Suppressor macrophage treated with lipopolysaccharide for 1 hour (primary cell): ENCODE results near the gene C4BPA.

ENCODE experiments used
- DNase-seq, 3 donors: peaks; one replicate each; pipeline ENCODE4 v3.0.0-alpha.2; 2020 to 2022

The C4BPA gene

DNA sequence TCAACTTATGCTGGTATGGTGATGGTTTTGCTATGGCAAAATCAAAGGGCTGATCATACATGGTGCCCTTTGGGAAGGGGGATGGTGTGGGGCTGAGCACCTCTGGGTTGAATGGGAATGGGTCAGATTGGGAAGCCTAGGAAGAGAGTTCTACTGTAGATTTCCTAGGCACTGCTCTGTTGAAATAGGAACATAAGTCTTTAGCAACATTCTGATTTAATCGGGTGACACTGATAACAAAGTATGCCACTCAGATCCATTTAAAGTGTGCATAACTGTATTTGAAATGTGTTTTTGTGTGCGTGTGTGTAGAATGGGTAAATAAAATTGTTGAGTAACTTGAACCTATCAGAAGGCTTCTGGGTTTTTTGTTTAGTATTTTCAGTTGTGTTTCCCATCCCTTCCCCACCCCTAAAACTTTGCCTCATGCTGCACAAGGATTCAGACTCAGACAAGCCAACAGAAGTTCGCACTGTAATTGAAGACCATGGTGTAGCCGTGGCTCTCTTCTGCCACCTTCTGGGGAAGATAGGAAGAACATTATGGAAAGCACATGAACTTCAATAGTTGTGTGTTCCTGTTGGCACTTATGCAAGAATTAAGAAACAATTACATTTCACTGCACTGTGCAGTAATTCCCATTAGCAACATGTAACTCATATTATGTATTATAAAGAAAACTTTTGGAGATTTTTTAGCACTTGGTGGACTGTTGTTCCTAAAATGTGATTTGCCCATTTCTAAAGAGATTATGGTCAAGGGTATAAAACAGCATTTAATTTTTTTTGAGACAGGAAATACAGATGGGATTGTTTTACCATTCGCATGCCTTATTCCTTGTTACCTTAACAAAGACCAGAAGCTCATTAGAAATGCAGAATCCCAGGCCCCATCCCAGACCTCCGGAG, 26.3 kb upstream of the C4BPA start:
- peak; percentile 77 to 88 (median 81) for DNase-seq

DNA sequence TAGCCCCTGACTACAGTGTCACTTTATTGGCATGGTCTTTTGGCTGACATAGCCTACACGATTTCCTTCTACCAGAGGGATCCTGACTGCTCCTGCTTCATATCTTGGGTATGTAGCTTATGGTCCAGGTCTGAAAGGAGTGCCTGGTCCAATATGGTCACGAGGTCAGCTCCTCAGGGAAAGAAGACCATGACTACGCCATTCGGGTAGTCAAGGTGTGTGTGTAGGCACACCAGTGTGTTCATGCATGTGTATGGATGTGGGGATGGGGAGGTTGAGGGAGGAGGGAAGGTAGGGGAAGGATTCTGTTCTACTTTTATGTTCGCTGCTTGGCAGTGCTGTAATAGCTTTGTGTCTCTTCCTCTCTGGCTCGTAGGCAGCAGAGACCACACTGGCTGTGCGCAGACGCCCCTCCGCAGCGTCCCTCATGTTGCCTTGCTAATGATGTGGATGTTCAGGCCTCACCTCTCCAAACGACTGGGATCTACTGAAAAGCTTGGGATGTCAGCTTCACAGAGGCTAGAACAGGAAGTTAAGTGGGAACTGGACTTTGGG, 25.4 kb upstream of the C4BPA start:
- DNase-seq = no peak

DNA sequence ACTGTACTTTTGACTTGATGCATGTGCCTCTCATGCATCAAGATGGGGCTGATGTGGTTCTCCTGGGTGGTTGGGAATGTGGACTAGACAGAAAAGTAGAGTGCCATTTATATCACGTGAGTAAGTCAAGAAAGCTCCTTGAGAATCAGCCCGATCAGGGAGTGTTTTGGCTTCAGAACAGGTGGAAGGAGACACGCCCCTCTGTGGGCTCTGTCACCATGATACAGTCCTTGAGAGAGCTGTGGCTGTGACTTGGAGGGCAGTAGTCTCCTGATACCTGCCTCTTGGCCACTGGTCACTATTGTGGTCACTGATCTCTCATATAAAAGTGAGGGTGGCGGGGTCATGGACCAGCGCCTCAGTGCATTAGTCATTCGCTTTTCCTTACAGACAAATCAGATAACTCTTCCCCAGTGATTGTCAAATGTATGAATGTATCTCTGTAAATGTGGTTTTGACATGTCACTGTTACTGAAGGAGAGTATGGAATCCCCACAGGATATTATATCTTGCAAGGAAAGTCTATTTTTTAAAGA, 24.3 kb upstream of the C4BPA start:
- no peak for DNase-seq

DNA sequence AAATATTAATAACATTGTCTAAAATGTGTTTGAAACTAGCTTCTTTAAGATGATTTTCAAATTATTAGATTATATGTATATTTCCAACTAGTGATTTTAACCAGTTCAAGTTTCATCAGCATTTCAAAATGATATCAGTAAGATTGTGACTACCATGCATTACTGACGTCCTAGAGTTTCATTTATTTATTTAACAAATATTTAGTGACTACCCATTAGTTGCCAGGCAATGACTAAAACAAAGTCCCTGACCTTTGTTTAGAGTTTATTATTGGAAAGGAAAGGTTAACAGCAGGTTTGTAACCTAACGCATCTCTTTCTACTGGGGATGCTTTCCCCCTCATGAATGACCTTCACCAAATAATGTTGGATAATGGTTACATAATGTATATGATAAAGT, 22.9 kb upstream of the C4BPA start:
- DNase-seq = no peak

DNA sequence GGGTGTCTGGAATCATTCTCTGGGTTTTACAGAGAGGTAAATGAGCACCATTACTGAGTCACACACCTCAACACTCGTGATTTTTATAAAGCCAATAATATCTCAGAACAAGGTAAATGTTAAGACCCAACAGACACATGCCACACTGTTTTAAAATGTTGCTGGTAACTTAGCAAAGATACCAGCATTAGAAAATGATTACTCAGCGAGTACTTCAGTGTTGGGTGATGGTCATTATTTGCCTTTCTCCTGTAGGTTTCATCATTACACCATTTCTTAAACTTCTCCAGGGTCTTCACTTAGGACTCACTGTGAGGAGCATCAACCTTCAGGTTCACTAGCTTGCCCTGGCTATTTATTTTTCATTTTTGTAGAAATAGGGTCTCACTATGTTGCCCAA, 22.2 kb upstream of the C4BPA start:
- DNase-seq = no peak

DNA sequence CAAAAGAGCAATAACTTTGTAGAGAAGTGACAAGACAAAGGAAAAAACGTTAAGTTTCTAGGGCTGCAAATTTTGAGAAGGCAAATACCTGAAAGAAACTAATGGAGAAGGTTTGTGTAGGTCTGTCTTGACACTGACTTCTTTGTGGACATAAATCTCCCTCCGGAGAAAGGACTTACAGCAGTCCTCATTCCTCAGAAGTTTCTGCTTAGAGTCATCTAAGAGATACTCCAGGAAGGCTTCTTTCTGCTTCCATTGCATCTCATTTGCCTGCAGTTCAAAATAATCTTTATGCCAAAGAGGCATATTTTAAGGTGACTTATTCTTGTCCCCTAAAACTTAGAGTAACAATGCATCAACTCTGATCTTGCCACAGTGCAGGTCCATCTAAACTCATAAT, 19.8 kb upstream of the C4BPA start:
- DNase-seq = no peak

DNA sequence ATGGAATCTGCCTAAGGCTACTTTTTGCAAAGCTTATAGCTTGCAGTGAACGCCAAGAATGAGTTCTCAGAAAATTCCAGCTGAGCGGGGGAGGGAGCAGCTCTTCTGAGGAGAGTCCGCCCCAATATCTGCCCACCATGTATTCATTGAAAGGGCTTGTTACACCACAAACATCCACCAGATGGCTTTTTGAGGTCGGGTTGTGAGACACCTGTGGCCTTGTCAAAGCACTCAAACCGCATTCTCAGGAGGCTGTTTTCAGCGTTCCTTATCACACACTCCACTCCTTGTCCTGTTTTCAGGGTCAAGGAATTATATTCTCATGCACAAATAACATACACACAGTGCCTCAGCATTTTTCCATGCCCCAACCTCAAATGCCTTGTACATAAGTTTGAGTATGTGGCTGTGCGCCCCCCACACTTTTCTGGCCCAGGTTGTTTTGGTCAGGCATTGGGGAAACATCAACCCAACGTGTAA, 19.3 kb upstream of the C4BPA start:
- peak; percentile 67 to 81 (median 79) for DNase-seq

DNA sequence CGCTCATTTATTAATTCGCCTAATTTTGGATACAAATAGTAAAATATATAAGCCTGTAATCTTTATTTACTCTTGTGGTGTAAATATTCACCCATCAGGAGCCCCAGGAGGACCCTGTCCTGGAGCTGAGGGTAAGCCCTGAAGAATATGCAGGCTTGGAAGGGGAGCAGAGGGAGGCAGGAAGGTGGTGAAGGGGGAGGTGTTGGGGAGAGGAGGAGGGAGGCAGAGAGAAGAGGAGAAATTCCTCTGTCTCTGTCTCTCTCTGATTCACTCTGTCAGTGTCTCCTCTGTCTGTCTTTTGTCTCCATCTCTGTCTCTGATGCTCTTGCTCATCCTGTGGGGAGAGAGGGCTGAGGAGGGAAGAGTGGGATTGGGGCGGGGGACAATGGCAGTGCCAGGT, 18.1 kb upstream of the C4BPA start:
- no peak for DNase-seq

DNA sequence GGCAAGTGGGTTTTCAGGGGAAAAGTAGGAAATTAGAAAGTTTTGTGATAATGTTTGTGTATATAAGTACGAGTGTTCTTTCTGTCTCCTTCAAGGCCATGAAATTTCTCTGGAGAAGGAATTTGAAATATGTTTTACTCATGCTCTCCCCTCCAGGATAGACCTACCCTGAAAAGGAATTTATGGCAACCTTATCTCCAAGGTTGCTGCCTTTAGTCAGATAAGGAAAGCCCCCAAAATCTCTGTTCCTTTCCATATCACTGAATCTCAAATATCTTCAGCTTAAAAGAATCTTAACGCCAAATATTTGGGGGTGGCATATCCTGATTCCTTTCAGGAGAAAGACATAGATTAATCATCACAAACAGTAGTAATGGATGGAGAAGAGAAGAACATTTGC, 15.9 kb upstream of the C4BPA start:
- no peak for DNase-seq

DNA sequence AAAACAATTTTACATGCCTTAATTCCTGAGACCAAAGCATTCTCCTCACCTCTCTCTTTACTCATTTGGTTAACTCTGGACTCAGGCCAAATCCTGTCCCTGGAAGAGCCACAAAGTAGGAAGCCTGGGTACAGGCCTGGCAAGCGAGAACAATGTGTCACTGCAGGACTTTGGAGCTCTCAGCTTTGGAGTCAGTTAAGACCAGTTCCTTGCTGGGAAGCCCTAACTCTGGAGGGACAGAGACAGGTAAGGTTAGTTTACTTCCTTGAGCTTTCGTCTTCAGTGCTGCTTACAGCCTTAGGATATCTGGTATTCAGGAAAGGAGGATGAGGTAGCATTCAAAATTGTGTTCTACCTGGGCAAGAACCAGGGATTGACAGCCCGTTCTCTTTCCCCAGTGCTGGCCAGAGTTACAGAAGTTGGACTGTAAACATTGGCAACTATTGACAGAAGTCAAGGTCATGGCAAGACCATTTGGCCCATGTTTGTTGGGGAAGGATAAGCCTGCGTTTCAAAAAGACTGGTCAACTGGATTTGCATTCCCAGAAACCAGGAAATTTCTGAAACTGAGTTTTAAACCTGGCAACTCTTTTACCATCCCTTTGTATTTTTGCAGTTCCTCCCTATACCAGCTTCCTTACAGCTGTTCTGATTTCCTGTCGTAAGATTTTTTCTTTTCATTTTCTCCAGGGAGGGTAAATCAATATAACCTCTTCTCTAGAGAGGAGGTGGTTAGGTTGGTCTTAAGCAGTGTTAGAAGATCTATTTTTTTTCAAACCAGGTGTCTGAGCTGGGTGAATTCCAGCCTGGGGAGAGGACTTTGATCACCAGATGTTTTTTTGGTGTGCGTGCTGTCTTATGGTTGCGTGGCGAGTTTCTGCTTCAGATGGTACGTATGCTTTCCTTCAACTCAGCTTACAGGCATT, 15.1 kb upstream of the C4BPA start, which contains the start of gene C4BPB:
Gene C4BPB, plus strand, starts transcription at position 160 of the 926 bp plus-strand sequence. Its CDS starts 672 bp downstream, at position 832.
- DNase-seq = no peak

DNA sequence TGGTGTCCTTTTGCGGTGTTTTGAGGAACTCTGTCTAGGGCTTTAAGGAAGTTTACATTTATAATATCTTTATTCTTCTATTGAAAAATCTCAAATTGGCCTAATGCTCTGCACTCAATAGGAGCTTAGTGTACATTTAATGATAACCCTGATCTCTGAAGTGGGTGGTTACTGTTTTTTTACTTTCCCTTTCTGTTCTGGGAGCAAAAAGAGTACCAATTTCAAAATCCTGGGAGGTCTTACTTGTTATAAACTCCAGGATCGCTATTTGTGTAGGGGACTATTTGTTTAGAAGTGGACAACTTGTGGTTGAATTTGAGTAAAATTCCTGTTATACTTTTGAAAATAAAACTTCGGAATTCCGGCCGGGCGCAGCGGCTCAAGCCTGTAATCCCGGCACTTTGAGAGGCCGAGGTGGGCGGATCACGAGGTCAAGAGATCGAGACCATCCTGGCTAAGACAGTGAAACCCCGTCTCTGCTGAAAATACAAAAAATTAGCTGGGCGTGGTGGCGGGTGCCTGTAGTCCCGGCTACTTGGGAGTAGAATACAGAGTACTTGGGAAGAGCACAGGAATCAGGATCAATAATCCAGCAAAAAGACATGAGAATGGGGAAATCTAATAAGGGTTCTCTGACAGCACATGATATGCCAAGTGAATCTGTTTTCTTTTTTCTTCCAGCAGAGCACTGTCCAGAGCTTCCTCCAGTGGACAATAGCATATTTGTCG, 14.2 kb upstream of the C4BPA start:
- DNase-seq = peak in 2 of 3 donors; percentile 6 to 17

DNA sequence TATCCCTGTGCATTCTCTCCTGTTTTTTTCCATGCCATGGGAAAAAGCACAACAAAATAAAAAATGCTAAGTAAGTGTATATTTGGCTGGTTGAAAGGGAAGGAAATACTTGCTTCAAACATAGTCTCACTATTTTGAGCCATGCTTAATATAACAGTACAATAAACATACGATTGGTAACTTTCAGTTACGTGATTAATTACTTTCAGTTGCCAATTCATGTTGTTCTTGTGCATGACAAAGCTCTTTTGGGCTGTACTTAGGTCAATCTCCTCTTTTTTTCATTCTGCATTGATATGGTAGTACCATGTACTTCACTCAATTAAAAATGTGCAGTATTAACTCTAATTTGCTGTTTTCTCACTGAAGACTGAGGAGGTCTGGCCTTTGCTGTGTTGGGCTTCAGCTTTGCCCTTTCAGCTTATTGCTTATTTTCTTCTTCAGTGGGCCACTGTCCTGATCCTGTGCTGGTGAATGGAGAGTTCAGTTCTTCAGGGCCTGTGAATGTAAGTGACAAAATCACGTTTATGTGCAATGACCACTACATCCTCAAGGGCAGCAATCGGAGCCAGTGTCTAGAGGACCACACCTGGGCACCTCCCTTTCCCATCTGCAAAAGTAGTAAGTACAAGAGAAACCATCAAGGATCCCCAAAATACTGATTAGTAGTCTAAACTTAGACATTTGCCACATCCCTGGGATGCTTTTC, 12.7 kb upstream of the C4BPA start:
- DNase-seq = no peak

DNA sequence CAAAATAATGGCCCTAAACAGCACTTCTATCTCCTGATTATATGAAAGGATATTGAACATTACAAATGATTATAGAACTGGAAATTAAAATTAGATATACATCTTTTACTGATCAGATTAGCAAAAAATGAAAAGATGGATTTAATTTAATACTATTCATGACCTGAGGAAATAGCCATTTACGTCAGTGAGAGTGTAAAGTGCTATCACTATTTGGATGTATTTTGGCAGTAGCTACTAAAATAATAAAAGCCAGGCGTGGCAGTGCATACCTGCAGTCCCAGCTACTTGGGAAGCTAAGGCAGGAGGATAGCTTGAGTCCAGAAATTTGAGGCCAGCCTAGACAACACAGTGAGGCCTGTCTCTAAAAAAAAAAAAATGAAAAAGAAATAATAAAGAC, 10.1 kb upstream of the C4BPA start:
- DNase-seq = no peak

DNA sequence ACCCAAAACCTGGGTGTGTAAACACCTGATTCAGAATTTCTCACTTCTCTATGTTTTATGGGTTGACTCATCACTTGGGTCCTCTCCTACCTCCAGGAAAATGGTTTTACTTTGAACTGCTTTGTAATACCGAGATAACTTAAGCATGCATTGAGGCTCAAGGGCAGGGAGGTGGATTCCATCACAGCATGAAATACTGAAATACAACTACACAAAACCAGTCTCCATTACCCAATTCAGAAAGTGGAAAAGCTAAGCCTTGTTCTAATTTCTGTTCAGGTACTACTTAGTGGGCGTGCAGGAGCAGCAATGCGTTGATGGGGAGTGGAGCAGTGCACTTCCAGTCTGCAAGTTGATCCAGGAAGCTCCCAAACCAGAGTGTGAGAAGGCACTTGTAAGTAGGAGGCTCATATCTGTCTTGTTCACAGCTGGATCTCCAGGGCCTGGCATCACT, 6.1 kb upstream of the C4BPA start:
- DNase-seq = no peak

DNA sequence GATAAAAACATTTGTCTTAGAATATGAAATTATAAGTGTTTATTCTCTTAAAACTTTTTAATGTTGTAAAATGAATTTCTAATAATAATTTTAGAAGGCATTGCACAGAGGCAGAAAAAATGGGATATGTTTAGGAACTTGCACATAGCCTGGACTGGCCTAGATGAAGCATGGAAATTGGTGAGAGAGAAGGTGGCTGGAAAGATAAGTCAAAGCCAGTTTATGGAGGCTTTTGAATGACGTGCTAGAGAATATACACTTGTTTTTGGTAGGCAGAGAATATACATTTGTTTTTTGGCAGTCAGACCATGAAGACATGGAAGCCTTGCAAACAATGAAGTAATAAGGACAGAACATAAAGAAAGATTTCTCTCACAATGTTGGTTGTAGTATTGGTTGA, 2.3 kb upstream of the C4BPA start:
- no peak for DNase-seq

DNA sequence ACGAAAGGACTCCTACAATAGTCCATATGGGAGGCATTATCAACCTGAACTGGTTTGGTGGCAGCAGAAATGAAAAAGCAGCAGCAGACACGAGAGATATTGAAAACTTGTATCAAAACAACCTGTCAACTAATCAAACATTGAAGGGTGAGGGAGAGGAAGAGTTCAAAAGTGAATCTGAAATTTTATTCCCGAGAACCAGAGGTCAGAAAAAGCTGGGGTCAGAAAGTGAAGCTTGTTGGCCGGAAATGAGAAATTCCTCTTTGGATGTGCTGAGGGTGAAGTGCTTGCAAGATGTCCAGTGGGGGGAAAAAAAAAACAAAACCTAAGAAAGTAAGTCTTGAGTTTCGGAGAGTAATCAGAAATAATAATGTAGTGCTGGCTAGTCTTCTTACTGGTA, 1.9 kb upstream of the C4BPA start:
- no peak for DNase-seq

DNA sequence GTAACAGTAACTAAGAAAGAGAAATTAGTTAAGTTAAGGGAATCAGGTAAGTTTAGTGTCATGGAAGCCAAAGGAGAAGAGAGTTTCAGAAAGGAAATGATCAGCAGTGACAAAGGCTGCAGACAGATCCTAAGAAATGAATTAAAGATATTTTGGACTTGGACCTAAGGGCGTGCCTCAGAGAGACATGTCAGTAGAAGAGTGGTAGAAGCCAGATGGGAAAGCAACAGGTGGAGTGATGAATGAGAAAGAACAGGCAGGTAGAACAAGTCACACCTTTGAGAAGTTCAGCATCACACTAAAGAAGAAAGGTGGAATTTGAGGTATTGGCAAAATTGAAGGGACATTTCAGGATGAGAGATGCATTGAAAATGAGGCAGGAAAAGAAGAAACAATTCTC, 1.4 kb upstream of the C4BPA start:
- no peak for DNase-seq

DNA sequence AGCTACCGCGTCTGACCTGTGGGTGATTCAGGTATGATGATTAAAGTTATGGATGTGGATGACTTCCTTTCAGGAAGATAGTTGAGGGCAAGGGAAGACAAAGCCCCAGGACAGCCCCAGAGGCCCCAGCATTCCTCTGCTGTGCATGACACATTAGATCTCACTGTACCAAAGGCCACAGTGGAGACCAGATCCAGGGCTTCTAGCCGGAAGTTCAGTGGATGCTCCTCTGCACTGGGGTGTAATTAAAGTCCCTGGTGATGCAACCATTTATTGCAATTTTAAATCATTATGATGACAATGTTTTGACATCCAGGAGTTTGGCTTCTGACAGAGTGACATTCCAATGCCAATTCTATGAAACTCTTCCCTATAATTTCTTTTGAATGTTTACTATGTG, 5.0 kb downstream of the C4BPA start:
- no peak for DNase-seq

DNA sequence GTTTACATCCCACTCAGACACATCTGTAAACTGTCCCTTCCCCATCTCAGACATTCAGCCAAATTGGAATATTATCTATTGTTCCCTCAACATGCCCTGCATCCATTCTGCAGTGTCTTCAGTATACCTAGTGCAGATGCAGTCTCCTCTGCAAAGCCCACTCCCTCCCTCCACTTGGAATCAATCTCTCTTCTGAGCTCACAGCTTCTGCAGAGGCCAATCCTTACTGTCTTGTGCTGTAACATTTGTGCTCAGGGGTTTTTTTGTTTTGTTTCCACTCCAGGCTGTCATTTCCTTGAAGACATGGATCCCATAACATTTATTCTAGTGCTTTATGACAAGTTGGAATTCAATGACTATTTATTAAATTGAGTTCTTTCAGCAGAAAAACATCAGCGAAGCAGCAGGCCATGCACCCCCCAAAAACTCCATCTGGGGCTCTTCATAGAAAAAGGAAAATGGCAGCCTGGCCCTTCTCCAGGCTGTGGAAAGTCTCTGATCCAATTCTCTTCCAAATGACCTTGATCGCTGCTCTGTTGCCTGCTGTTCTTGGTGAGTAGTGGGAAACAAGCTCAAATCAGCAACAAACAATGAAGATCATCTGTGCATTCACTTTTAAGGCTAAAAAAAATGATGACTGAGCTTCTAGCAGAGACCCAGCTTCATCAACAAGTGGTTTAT, 8.7 kb downstream of the C4BPA start:
- DNase-seq = no peak

DNA sequence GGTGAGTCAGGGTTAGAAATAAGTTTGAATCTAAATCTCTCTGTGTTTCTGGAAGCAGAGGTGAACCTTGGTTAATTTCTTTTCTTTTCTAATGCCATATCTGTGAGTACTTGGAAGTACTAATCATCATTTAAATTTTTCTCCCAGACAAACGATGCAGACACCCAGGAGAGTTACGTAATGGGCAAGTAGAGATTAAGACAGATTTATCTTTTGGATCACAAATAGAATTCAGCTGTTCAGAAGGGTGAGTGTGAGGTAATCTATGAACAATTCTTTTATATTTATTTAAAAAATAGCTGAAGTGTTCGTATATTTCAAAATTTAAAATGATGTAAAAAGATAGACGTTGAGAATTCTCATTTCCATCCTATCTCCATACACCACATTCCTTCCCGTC, 11.2 kb downstream of the C4BPA start:
- DNase-seq = no peak

DNA sequence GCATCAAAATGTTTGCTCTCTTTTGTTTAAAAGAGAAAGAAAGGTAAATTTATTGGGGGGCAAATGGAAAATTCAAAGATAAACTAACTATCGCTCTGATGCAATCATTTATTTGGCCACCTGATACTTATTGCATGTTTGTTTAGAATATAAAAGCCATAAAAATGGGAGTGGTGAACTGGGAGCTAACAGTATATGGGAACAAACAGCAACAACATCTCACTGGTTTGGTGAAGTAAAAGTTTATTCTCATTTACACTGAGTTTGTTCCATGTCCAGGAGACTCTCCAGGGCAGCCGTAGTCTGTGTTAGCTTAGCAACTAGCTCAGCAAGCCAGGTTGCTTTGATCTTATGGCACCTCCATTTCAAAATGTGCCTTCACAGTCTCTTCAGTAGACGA, 20.4 kb downstream of the C4BPA start:
- no peak for DNase-seq
